Endothelial cell (in vitro differentiated cells): Measurements from ENCODE around the gene OS9. TPM values are rescaled to one million over a fixed set of nuclear protein-coding genes. Genes with fewer than 3 reads are reported as not detected.

Experiments used
- DNase-seq: peaks from one replicate; pipeline ENCODE4 v3.0.0; 2021; ENCODE audit warnings: low spot score
- H3K27ac Mint-ChIP-seq: one replicate; pipeline ENCODE4 v1.8.0; 2021; ENCODE audit warnings: mixed read lengths, inconsistent platforms; ENCODE audit not compliant: unreplicated experiment
- H3K27me3 Mint-ChIP-seq: one replicate; pipeline ENCODE4 v1.8.0; 2021; ENCODE audit warnings: mild to moderate bottlenecking, moderate library complexity, mixed read lengths, inconsistent platforms; ENCODE audit not compliant: unreplicated experiment
- H3K36me3 Mint-ChIP-seq: one replicate; pipeline ENCODE4 v1.8.0; 2021; ENCODE audit warnings: mild to moderate bottlenecking, low read depth, mixed read lengths, inconsistent platforms; ENCODE audit not compliant: unreplicated experiment
- H3K4me1 Mint-ChIP-seq: one replicate; pipeline ENCODE4 v1.8.0; 2021; ENCODE audit warnings: mild to moderate bottlenecking, mixed read lengths, inconsistent platforms; ENCODE audit not compliant: unreplicated experiment
- H3K4me3 Mint-ChIP-seq: one replicate; pipeline ENCODE4 v1.8.0; 2021; ENCODE audit warnings: mild to moderate bottlenecking, mixed read lengths, inconsistent platforms; ENCODE audit not compliant: unreplicated experiment
- H3K9me3 Mint-ChIP-seq: one replicate; pipeline ENCODE4 v1.8.0; 2021; ENCODE audit warnings: mixed read lengths, inconsistent platforms; ENCODE audit not compliant: unreplicated experiment
- total RNA-seq: library from RNA; stranded (reverse); fragmentation: NEBNext Ultra II Directional; extraction: Animal tissue kit (Norgen Biotek cat#: 25700); gene quantifications from one replicate; pipeline ENCODE4 v1.2.1, GENCODE V29; 2021; ENCODE audit not compliant: unreplicated experiment
- TF ChIP-seq, protein P1 (sequence below): fragments of 200-600 bp; sonication (generic); IDR thresholded peaks from one replicate; pipeline ENCODE4 v1.5.0; 2021; ENCODE audit warnings: antibody characterized with exemption; ENCODE audit not compliant: unreplicated experiment

The OS9 gene
- total RNA-seq, 1 donor from 2014 or later, result 220 TPM

DNA sequence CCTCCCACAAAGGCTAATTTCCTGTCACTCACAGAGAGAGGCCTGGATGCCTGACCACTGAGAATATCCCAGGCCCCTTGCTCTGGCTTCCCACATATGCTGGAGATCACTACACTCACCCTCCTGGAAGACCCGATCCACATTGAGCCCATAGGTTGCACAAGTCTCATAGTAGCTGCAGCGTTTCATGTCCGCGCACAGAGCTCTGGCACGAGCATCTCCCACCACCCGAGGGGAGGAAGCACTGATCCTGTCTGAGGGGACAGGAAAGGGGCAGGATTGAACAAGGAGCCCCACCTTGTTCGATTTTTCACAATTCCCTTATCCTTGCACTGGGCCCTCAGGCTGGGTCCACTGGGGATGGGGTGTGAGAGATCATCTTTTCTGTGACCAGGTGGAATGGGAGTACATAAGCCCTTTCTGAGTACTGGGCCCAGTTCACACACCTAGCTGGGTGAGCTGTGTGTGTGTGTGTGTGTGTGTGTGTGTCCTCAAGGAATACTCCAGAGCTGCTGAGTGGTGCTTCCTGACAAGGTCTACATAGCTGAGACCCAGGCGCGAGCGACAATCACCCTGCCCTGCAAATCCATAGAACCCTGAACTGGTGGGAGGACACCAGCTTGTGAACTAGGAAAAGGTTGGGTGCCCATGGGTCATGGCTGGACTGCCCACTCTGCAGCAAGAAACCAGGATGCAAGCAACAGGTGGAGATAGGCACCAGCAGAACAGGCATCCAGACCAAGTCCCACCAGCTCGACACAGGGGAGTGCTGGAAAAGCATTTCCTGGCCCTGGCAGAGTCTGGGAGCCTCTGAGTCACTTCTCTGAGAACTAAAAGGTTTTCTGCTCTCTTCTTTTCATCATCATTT is 39.0 kb downstream of the OS9 start:
- peaks cover 21% of the 10 kb centered on the region for H3K4me1 Mint-ChIP-seq
- DNase-seq, result no peak
- no peak overlapping the region for H3K27ac Mint-ChIP-seq
- peaks cover 31% of the 10 kb centered on the region for H3K36me3 Mint-ChIP-seq
- TF ChIP-seq, protein P1, sequence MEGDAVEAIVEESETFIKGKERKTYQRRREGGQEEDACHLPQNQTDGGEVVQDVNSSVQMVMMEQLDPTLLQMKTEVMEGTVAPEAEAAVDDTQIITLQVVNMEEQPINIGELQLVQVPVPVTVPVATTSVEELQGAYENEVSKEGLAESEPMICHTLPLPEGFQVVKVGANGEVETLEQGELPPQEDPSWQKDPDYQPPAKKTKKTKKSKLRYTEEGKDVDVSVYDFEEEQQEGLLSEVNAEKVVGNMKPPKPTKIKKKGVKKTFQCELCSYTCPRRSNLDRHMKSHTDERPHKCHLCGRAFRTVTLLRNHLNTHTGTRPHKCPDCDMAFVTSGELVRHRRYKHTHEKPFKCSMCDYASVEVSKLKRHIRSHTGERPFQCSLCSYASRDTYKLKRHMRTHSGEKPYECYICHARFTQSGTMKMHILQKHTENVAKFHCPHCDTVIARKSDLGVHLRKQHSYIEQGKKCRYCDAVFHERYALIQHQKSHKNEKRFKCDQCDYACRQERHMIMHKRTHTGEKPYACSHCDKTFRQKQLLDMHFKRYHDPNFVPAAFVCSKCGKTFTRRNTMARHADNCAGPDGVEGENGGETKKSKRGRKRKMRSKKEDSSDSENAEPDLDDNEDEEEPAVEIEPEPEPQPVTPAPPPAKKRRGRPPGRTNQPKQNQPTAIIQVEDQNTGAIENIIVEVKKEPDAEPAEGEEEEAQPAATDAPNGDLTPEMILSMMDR, result no peak
- H3K9me3 Mint-ChIP-seq, result peaks cover 5% of the 10 kb centered on the region
- H3K27me3 Mint-ChIP-seq, result peaks cover 43% of the 10 kb centered on the region
- no peak overlapping the region for H3K4me3 Mint-ChIP-seq

DNA sequence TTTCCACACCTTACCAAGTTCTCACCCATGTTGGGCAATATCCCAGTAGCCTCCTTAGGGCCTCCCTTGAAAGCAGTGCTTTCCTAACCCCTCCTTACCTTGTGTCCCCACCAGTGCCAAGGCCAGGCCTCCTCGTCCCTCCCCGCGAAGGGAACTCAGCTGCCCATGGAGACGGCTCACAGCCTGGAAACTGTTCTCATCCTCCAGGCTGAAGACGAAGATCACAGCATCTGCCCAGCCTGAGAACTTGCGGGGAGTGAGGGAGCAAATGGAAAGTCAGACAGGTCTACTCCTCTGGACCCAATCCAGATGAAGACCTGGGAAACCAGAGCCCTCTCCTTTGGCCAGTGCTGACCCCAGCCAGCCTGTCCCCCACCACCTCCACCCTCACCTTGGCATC is 40.0 kb downstream of the OS9 start:
- DNase-seq, result no peak
- Mint-ChIP-seq H3K27ac (no peak overlapping the region), H3K36me3 (peaks cover 26% of the 10 kb centered on the region), H3K9me3 (no peaks in the 10 kb centered on the region), H3K4me3 (no peak overlapping the region), H3K4me1 (peaks cover 22% of the 10 kb centered on the region), H3K27me3 (peaks cover 36% of the 10 kb centered on the region)
- TF ChIP-seq, protein P1, result no peak

DNA sequence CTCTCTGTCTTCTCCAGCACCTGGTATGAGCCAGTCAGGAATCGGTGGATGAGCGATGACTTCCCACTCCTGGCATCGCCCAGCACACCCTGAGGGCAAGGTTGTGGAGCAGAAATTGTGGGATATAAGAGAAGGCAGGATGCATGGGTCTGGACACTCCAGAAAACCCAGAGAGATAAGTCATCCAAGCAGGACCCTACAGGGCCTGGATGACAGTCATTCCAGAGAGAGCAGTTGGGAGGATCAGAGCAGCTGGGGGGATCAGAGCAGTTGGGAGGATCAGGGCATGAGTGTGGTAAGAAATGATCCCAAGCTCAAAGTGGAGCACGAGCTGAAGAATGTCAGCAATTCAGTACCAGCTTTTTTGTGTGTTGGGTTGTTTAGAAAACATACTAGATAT is 40.7 kb downstream of the OS9 start:
- Mint-ChIP-seq H3K36me3 (peaks cover 32% of the 10 kb centered on the region), H3K4me3 (peak overlapping the region; percentile 82), H3K27me3 (peaks cover 37% of the 10 kb centered on the region), H3K4me1 (peaks cover 27% of the 10 kb centered on the region), H3K27ac (peak overlapping the region; percentile 58), H3K9me3 (no peaks in the 10 kb centered on the region)
- TF ChIP-seq, protein P1, result no peak
- no peak for DNase-seq

DNA sequence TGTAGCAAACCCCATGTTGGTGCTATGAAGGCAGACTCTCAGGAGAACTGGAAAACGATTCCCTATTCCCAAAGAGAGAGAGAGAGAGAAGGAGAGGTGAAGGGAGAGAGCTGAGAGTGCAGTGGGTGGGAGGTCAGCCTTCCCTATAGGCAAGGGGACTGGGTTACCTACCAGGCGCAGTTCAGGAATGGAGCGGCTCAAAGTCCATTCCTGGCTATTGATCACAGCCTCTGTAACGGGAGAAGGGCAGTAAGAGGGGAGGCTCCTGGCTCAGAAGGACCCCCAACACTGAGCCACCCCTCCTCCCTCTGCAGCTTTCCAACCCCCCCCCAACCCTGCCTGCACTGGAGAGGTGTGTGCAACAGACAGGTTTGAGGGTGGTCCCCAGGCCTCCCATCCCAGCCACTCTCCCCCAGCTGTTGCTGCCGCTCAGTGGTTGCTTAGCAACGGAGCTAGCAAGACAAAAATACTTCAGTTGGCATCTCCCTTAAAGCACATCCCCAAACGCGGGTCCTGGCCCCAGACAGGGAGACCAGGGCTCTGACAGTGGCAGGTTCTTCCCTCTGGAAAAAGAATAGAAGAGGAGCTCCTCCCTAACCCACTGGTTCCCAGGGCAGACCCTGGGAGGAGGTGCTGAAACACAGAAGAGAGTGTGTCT is 41.4 kb downstream of the OS9 start:
- peaks cover 33% of the 10 kb centered on the region for H3K27me3 Mint-ChIP-seq
- no peak for DNase-seq
- peaks cover 27% of the 10 kb centered on the region for H3K4me1 Mint-ChIP-seq
- TF ChIP-seq, protein P1, result no peak
- H3K4me3 Mint-ChIP-seq, result peak overlapping the region; percentile 82
- peaks cover 32% of the 10 kb centered on the region for H3K36me3 Mint-ChIP-seq
- H3K9me3 Mint-ChIP-seq, result no peaks in the 10 kb centered on the region
- peak overlapping the region; percentile 58 for H3K27ac Mint-ChIP-seq
